Spleen (tissue), 7 donors: Measurements from ENCODE around the gene TRPV5.

Experiments used
- POLR2A ChIP-seq, 3 donors: fragments of 450-650 bp; IDR thresholded peaks; one replicate each; pipeline ENCODE4 v1.5.1; 2017; ENCODE audit warnings: antibody characterized with exemption in 3 of 3, mild to moderate bottlenecking in 1 of 3
- POLR2AphosphoS5 ChIP-seq, 3 donors: sonication (generic); formaldehyde crosslinking; IDR thresholded peaks; one replicate each; pipeline ENCODE4 v1.5.1; 2017; ENCODE audit warnings: antibody characterized with exemption in 3 of 3
- TF ChIP-seq, protein P1 (sequence below), 11 experiments: fragments of 200-600 bp in 7 of 11; fragments of 450-650 bp in 4 of 11; sonication (generic) in 4 of 11; IDR thresholded peaks in 8 of 11; conservative IDR thresholded peaks in 3 of 11; 1 replicate in 7 of 11; 2 replicates in 4 of 11; pipeline versions ENCODE4 v1.4.0 to v1.8.0; 2016 to 2021; ENCODE audit warnings: antibody characterized with exemption in 11 of 11, inconsistent platforms in 4 of 11, mild to moderate bottlenecking in 1 of 11
- donor health status: DM: no; HTN: no; CAD: no; lungs with moderate emphysema.
- donor health status: DM: no; HTN: no; CAD: no.
- donor health status: DM: no; HTN: no; CAD: no.

GRCh38 chr7:142945001-142945400, 11.5 kb upstream of the TRPV5 start:
- TF ChIP-seq POLR2A (IDR thresholded peaks at IDR 0.05) (no peak), POLR2AphosphoS5 (IDR thresholded peaks at IDR 0.05) (no peak)
- TF ChIP-seq, protein P1, sequence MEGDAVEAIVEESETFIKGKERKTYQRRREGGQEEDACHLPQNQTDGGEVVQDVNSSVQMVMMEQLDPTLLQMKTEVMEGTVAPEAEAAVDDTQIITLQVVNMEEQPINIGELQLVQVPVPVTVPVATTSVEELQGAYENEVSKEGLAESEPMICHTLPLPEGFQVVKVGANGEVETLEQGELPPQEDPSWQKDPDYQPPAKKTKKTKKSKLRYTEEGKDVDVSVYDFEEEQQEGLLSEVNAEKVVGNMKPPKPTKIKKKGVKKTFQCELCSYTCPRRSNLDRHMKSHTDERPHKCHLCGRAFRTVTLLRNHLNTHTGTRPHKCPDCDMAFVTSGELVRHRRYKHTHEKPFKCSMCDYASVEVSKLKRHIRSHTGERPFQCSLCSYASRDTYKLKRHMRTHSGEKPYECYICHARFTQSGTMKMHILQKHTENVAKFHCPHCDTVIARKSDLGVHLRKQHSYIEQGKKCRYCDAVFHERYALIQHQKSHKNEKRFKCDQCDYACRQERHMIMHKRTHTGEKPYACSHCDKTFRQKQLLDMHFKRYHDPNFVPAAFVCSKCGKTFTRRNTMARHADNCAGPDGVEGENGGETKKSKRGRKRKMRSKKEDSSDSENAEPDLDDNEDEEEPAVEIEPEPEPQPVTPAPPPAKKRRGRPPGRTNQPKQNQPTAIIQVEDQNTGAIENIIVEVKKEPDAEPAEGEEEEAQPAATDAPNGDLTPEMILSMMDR (IDR thresholded peaks at IDR 0.05 in 8 of 11, conservative IDR thresholded peaks at IDR 0.05 in 3 of 11), result no peak
